NCI-H1092 (cell line): Measurements from ENCODE around the gene MGLL.

ENCODE experiments used
- DNase-seq: peaks from one replicate; lab custom pipeline; 2025; lab: John Stamatoyannopoulos, UW

Gene MGLL

GRCh38 chr3:127652246-127652995 lies 169.9 kb downstream of the MGLL start:
- no peak for DNase-seq

DNA sequence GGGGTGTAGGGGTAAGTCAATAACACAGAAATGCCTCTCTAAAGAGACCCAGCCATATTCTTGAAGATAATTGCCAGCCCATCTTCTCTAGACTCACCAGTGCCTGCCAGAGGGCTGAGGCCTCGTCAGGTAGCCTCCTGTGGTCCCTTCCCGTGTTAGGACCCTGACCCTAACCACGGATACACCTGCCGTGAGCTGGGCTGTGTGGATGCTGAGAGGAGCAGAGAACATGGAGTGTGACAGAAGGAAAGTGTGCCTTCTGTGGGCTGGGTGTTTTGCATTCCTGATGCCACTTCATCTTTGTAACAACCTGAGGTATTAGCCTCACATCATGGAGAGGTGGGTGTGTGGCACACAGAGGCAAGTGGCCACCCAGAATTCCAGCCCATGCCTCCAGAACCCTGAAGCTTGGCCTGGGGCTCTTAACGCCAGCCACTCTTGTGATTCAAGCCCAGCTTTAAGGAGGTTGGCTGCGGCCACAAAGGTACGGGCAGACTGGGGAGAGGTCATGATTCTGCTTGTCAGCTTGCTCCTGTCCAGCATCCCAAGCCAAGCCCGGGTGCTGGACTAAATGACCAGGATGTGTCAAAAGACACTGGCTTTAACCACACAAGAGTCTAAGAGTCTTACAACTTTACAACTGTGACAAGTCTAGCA lies 170.7 kb downstream of the MGLL start:
- no peak for DNase-seq

DNA sequence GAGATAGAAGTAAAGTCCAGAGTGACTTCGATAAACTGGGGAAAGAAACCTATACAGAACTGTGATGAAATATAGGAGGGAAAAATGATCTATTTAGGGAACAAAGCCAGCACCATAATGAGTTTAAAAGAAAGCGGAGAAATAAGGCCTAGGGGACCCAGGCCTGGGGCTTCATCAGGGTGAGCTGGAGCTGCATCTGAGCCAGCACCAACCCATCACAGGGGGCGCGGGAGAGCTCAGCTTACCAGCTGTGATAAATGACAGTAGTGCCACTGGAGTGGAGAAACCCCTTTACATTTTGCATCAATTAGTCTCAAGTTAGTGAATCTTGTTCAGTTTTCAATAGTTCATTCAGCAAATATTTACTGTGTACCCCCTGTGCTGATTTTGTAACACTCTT lies 172.1 kb downstream of the MGLL start:
- DNase-seq = no peak

DNA sequence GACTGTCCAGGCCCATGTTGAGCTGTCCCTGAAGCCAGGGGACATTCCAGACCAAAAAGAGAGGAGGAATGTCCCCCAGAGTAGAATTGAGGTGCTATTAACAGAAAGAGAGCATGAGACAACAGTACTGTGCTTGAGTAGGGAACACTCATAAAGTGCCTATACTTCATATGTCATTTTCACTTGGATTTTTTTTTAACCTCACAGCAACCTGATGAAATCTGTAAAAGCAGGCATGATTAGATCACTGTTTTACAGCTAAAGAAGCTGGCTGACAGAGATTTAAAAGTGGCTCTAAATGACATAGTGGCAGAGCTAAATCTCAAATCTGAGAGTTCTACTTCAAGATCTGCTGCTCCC lies 174.5 kb downstream of the MGLL start:
- no peak for DNase-seq

DNA sequence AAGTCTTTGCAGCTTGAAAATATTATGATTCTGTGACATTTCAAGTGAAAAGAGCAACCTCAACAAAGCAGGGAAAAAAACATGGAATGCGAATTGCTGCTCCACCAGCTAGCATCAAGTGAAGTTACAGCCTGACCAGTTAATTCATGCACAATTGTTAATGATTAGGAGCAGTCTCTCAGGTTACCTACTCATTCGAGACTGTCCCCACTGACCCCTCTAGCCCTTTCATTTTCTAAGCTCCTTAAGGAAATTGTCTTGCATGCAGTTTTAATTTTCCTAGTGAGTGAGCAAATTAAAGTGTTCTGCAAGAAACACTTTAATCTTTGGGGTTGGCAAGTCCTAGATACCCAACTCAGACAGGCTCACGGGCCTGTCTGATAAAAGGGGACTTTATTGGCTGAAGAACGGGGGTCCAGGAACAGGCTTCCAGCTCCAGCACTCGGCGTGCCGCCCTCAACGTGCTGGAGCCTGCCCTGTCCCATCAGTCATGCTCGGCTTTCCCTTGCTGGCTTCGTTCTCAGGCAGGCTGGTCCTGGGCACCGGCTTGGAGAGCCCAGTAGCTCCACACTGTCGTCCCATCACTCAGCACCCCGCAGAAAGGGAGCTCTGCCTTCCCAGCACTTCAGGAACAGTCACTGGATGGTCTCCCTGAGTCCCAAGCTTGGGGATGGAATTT lies 175.0 kb downstream of the MGLL start:
- DNase-seq = no peak

DNA sequence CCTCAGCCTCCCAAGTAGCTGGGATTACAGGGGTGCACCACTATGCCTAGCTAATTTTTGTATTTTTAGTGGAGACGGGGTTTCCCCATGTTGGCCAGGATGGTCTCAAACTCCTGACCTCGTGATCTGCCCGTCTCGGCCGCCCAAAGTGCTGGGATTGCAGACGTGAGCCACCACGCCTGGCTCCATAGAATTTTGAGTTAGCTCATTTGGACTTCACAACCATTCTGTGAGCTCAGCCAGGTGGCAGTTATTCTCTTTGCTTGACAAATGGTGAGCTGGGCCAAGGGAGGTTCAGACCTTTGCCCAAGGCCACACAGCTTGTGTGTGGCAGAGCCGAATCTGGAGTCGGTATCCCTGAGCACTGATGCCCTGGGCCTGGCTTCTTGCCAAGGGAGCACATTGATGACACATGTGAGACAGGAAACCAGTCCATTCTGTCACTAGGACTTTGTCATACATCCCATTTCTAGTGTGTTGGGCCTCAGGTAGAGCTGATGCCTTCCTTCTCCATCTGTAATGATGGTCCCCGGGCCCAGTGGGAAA lies 175.7 kb downstream of the MGLL start:
- no peak for DNase-seq

DNA sequence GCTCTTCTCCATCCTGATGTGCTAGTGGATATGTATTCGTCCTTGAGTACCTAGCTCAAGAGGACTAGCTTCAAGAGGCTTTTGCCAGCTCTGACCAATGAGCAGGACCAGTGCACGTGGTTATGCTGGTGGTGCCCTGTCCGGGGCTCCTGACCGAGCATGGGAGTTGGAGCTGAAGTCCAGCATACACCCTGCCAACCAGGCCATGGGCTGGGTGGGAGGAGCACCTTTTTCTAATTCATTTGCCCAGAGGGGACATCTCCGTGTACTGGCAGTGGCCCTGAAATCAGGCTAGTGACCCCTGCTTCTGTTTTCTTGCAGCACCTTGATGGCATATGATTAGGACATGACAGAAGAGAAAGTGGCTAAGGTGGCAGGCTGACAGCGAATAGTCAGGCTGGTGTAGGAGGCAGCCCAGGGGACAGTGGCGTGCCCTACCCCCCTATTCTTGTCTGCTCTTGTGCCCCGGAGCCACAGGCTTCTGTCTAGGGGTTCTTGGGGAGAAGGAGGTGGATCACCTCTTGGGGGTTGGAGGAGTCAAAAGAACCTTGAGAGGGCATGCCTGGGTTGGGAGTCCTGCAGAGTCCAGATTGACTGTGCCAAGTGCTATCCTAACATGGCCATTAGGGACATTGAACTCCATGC lies 176.8 kb downstream of the MGLL start:
- DNase-seq = no peak

GRCh38 chr3:127644641-127645370 lies 177.5 kb downstream of the MGLL start:
- no peak for DNase-seq

- DNase-seq = no peak
Measured at GRCh38 chr3:127640042-127640355, 182.3 kb downstream of the MGLL start.

GRCh38 chr3:127639173-127640041 lies 182.9 kb downstream of the MGLL start:
- DNase-seq = no peak
